AG09319 (cell line): ENCODE data around the gene SHE.

Experiments used
- DNase-seq: peaks from one replicate; pipeline ENCODE4 v3.0.0-alpha.2; 2010; ENCODE audit warnings: low read depth; ENCODE audit errors: extremely low read depth
- CTCF ChIP-seq: IDR thresholded peaks from 2 replicates; pipeline ENCODE4 v1.5.1; 2011; ENCODE audit warnings: low read depth, mild to moderate bottlenecking, inconsistent platforms, low read length, moderate library complexity

Gene SHE

GRCh38 chr1:154527192-154527591, 25.0 kb upstream of the SHE start:
- no peak for TF ChIP-seq CTCF
- no peak for DNase-seq

DNA sequence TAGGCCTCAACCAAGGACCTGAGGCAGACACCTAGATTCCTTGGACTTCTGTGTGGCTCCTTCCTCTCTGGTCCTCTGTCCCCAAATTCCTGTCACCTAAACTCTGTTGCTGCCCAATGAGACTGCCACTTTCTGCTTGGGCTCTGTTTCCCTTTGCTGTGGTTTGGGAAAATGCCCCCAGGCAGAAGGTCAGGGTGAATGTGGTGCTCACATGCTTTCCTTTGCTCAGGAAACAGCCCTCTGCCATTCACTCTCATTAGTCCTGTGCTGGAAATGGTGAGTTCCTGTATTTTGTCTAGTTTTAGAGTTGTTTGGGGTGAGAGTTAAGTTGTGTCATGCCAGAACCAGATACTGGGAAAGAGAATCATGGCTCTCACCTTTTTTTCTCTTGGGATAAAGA, 22.7 kb upstream of the SHE start:
- DNase-seq = no peak
- no peak for TF ChIP-seq CTCF

DNA sequence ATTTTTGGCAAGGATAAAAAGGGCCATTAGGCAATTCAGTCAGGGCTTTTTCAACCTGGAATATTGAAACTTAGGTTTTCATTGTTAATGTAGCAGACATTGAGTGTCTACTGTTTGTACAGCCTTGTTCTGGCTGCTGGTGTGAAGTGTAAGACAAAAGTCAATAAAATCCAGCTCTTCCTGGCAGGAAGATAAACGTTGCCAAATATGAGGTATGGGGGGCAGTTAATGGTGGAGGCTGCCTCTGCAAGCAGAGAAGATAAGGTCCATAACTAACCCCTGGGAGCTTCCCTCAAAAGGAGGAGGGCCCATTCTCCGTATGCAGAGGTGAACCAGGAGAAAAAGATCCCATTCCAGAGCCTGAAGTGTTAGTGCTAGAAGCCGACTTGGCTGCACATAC, 19.5 kb upstream of the SHE start:
- TF ChIP-seq CTCF = no peak
- no peak for DNase-seq

GRCh38 chr1:154520333-154520732, 18.1 kb upstream of the SHE start:
- DNase-seq = no peak
- TF ChIP-seq CTCF = no peak

- no peak for TF ChIP-seq CTCF
- DNase-seq = no peak
Observed at GRCh38 chr1:154519591-154519991, 17.4 kb upstream of the SHE start.

DNA sequence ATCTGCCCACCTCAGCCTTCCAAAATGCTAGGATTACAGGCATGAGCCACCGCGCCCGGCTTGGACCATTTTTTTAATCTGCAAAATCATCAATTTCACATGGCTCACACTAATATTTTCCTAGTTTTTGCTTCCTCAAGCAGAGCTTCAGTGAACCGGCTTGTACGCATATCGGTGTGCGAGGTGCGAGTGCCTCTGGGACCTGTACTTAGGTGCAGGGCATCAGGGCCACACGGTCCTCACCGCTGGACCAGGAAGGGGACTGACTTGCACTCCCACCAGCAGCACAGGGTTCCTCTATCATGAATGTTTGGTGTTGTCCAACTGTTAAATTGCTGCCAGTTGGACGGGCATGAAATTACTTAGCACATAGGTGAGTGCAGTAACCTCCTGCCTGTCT, 15.4 kb upstream of the SHE start:
- TF ChIP-seq CTCF = no peak

DNA sequence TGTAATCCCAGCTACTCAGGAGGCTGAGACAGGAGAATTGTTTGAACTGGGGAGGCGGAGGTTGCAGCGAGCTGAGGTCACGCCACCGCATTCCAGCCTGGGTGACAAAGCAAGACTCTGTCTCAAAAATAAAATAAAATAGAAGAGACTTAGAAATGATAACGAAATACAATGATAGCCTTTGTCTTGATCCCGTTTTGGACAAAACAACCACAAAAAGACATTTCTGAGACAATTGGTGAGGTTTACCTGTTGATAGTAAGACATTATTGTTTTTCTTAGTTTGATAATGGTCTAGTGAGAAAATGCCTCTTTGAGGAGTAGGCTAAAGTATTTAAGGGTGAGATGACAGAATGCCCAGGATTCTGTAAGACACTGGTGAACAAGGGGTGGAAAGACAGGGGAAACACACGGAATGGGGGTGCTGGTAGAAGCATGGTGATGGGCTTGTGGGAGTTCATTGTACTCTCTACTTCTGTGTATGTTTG, 11.9 kb upstream of the SHE start:
- no peak for TF ChIP-seq CTCF
- DNase-seq = no peak

More for the DNA sequence above, 15.4 kb upstream of the SHE start:
- no peak for DNase-seq
